ENCODE measurements around the gene SOCS7.

DNA sequence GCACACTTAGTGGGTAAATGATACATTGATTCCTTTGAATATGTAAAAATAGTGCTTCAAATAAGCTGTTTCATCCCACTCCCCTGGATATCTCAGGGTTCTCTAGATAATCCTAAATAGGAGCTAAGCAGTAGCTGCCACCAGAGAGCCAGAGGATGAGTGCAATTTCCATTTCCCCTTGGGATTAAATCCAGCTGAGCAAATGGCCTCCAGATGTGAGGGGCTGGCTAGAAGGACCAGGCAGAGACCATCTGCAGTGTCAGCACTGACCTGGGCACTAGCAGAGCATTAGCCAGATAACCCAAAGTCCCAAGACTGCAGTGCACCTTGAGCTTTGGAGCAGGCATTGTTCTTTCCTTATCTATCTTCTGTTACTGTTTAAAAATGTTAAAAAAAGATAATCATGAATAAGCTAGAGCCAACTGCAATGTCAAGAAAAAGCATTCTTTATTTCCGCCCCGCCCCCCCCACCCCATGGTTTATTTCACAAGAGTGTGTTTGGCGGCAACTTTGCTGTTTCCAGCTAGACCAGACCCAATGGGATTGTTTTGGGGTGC is 27.4 kb upstream of the SOCS7 start:
- TF ChIP-seq, protein P1, sequence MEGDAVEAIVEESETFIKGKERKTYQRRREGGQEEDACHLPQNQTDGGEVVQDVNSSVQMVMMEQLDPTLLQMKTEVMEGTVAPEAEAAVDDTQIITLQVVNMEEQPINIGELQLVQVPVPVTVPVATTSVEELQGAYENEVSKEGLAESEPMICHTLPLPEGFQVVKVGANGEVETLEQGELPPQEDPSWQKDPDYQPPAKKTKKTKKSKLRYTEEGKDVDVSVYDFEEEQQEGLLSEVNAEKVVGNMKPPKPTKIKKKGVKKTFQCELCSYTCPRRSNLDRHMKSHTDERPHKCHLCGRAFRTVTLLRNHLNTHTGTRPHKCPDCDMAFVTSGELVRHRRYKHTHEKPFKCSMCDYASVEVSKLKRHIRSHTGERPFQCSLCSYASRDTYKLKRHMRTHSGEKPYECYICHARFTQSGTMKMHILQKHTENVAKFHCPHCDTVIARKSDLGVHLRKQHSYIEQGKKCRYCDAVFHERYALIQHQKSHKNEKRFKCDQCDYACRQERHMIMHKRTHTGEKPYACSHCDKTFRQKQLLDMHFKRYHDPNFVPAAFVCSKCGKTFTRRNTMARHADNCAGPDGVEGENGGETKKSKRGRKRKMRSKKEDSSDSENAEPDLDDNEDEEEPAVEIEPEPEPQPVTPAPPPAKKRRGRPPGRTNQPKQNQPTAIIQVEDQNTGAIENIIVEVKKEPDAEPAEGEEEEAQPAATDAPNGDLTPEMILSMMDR (optimal IDR thresholded peaks at IDR 0.05 in 1 of 3, IDR thresholded peaks at IDR 0.05 in 1 of 3, conservative IDR thresholded peaks at IDR 0.05 in 1 of 3; ENCODE audit: extremely low read depth in 1 of 3, insufficient read depth in 2 of 3, low read length in 3 of 3), result no peak
- TF ChIP-seq EZH2 (IDR thresholded peaks at IDR 0.05; ENCODE audit: low read length), result no peak

All from keratinocyte (primary cell).